Measurements from ENCODE around the gene MBOAT1. TPM values are rescaled to one million over a fixed set of nuclear protein-coding genes. Genes with fewer than 3 reads are reported as not detected.

The MBOAT1 gene
- total RNA-seq, 2 experiments from 2014 or later: 10.8 to 11.6 TPM

GRCh38 chr6:20178327-20178726, 33.9 kb downstream of the MBOAT1 start:
- CTCF ChIA-PET: no interaction called here
- POLR2A ChIA-PET: no interaction called here

GRCh38 chr6:20175810-20176410, 36.4 kb downstream of the MBOAT1 start:
- ChIA-PET CTCF (no interaction called here), POLR2A (no interaction called here)

GRCh38 chr6:20173833-20174792, 38.2 kb downstream of the MBOAT1 start:
- ChIA-PET POLR2A (interaction anchor here (0.6 kb wide), 1 partner anchor 150 kb away, joined by 3 read pairs; no protein-coding TSS in a partner anchor), CTCF (no interaction called here)

GRCh38 chr6:20172842-20173456, 39.3 kb downstream of the MBOAT1 start:
- ChIA-PET CTCF (no interaction called here), POLR2A (no interaction called here)

GRCh38 chr6:20170455-20171148, 41.7 kb downstream of the MBOAT1 start:
- ChIA-PET POLR2A (no interaction called here), CTCF (no interaction called here)

GRCh38 chr6:20169786-20170185, 42.5 kb downstream of the MBOAT1 start:
- POLR2A ChIA-PET: no interaction called here
- CTCF ChIA-PET: no interaction called here

- POLR2A ChIA-PET: no interaction called here
- CTCF ChIA-PET: no interaction called here
Measured at GRCh38 chr6:20169119-20169557, 43.1 kb downstream of the MBOAT1 start.

GRCh38 chr6:20168690-20169089, 43.6 kb downstream of the MBOAT1 start:
- CTCF ChIA-PET: no interaction called here
- POLR2A ChIA-PET: no interaction called here

- CTCF ChIA-PET: no interaction called here
- POLR2A ChIA-PET: no interaction called here
Measured at GRCh38 chr6:20167601-20168000, 44.7 kb downstream of the MBOAT1 start.

- ChIA-PET CTCF (no interaction called here), POLR2A (no interaction called here)
Measured at GRCh38 chr6:20166210-20166609, 46.1 kb downstream of the MBOAT1 start.

GRCh38 chr6:20162515-20162914, 49.8 kb downstream of the MBOAT1 start:
- CTCF ChIA-PET: no interaction called here
- POLR2A ChIA-PET: no interaction called here

- CTCF ChIA-PET: no interaction called here
- POLR2A ChIA-PET: no interaction called here
Measured at GRCh38 chr6:20160541-20161283, 51.6 kb downstream of the MBOAT1 start.

GRCh38 chr6:20159781-20160540, 52.3 kb downstream of the MBOAT1 start:
- ChIA-PET POLR2A (no interaction called here), CTCF (no interaction called here)

- ChIA-PET CTCF (no interaction called here), POLR2A (no interaction called here)
Measured at GRCh38 chr6:20159098-20159497, 53.2 kb downstream of the MBOAT1 start.

GRCh38 chr6:20158676-20159075, 53.6 kb downstream of the MBOAT1 start:
- CTCF ChIA-PET: no interaction called here

GRCh38 chr6:20156824-20157223, 55.4 kb downstream of the MBOAT1 start:
- ChIA-PET POLR2A (no interaction called here), CTCF (no interaction called here)

More at GRCh38 chr6:20158676-20159075, 53.6 kb downstream of the MBOAT1 start:
- POLR2A ChIA-PET: no interaction called here

- ChIA-PET CTCF (no interaction called here), POLR2A (no interaction called here)
Measured at GRCh38 chr6:20154753-20155152, 57.5 kb downstream of the MBOAT1 start.

- ChIA-PET CTCF (no interaction called here), POLR2A (no interaction called here)
Measured at GRCh38 chr6:20153194-20153593, 59.1 kb downstream of the MBOAT1 start.

GRCh38 chr6:20148433-20148832, 63.8 kb downstream of the MBOAT1 start:
- ChIA-PET CTCF (no interaction called here), POLR2A (no interaction called here)
